ENCODE results near the gene CHRNA5.

Gene CHRNA5

DNA sequence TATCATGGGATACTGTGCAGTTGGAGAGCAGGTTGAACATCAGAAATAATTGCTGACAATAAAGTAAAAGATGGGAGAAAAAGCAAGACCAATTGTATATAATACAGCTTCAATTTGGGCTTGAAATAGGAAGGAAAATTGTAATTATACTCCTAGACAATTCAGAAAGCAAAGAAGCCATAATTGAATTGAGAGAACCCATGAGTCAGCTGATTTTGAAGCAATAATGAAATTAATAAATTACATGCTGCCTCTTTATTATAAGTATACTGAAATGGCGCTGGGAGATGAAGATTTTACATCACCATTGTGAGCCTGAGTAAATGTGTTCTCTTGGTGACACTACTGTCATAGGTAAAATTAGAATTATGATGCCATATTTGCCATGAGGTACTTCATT, 32.3 kb downstream of the CHRNA5 start:
- Histone ChIP-seq H3K27ac (ENCODE audit: low read length, poor library complexity, severe bottlenecking) (no peak overlapping the region), H2BK12ac (ENCODE audit: low read length in 2 of 2) (no peak overlapping the region), H2AK5ac (ENCODE audit: low read length, severe bottlenecking) (no peak overlapping the region), H3K14ac (ENCODE audit: low read length in 2 of 2) (no peak overlapping the region), H4K91ac (ENCODE audit: low read length) (no peak overlapping the region), H3K27me3 (ENCODE audit: control insufficient read depth in 1 of 2, insufficient read depth in 1 of 2, low read length in 2 of 2) (no peaks in the 10 kb centered on the region), H3K4me1 (ENCODE audit: control insufficient read depth, insufficient read depth, low read depth, low read length) (no peaks in the 10 kb centered on the region), H3K79me1 (replicated peaks; ENCODE audit: low read length, poor library complexity, severe bottlenecking) (no peaks in the 10 kb centered on the region), H3K4me2 (ENCODE audit: low read length, poor library complexity, severe bottlenecking) (no peak overlapping the region), H2BK5ac (ENCODE audit: low read depth, low read length, poor library complexity, severe bottlenecking) (no peak overlapping the region), H2BK120ac (ENCODE audit: low read depth, low read length) (no peak overlapping the region), H2BK15ac (ENCODE audit: low read depth, poor library complexity, severe bottlenecking) (no peak overlapping the region), H4K8ac (ENCODE audit: low read length) (no peak overlapping the region), H2AFZ (ENCODE audit: low read depth, low read length) (no peak overlapping the region), H3K18ac (ENCODE audit: low read depth in 1 of 2, low read length in 2 of 2) (no peak overlapping the region), H3K9ac (ENCODE audit: low read length) (no peak overlapping the region), H3K9me3 (ENCODE audit: control insufficient read depth, low read length) (no peaks in the 10 kb centered on the region), H3K4ac (ENCODE audit: low read depth in 1 of 2, low read length in 2 of 2) (no peak overlapping the region), H3K23ac (ENCODE audit: low read length in 2 of 2) (no peak overlapping the region), H3K36me3 (ENCODE audit: control insufficient read depth in 1 of 2, insufficient read depth in 2 of 2, low read depth in 1 of 2, low read length in 2 of 2) (no peaks in the 10 kb centered on the region), H3K4me3 (ENCODE audit: insufficient read depth in 1 of 2, low read depth in 1 of 2, low read length in 2 of 2) (no peak overlapping the region)
- 100% methylated on average over 1 of the region's 1 CpG for WGBS
- no peak for DNase-seq

DNA sequence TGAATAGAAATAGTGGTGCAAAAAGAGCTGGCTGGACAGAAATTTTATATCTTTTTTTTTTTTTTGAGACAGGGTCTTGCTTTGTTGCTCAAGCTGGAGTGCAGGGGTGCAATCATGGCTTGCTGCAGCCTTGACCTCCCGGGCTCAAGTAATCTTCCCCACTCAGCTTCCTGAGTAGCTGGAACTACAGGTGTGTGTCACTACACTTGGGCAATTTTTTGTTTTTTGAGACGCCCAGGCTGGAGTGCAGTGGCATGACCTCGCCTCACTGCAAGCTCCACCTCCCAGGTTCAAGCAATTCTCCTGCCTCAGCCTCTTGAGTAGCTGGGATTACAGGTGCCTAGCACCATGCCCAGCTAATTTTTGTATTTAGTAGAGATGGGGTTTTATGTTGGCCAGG, 33.0 kb downstream of the CHRNA5 start:
- Histone ChIP-seq H4K8ac (ENCODE audit: low read length) (no peak overlapping the region), H2AFZ (ENCODE audit: low read depth, low read length) (no peak overlapping the region), H3K14ac (ENCODE audit: low read length in 2 of 2) (no peak overlapping the region), H3K4ac (ENCODE audit: low read depth in 1 of 2, low read length in 2 of 2) (no peak overlapping the region), H2AK5ac (ENCODE audit: low read length, severe bottlenecking) (no peak overlapping the region), H3K4me2 (ENCODE audit: low read length, poor library complexity, severe bottlenecking) (no peak overlapping the region), H2BK120ac (ENCODE audit: low read depth, low read length) (no peak overlapping the region), H2BK12ac (ENCODE audit: low read length in 2 of 2) (no peak overlapping the region), H4K91ac (ENCODE audit: low read length) (no peak overlapping the region), H2BK15ac (ENCODE audit: low read depth, poor library complexity, severe bottlenecking) (no peak overlapping the region), H3K9ac (ENCODE audit: low read length) (no peak overlapping the region), H3K4me3 (ENCODE audit: insufficient read depth in 1 of 2, low read depth in 1 of 2, low read length in 2 of 2) (no peak overlapping the region), H2BK5ac (ENCODE audit: low read depth, low read length, poor library complexity, severe bottlenecking) (no peak overlapping the region), H3K23ac (ENCODE audit: low read length in 2 of 2) (no peak overlapping the region), H3K9me3 (ENCODE audit: control insufficient read depth, low read length) (no peaks in the 10 kb centered on the region), H3K18ac (ENCODE audit: low read depth in 1 of 2, low read length in 2 of 2) (no peak overlapping the region), H3K27ac (ENCODE audit: low read length, poor library complexity, severe bottlenecking) (no peak overlapping the region), H3K36me3 (ENCODE audit: control insufficient read depth in 1 of 2, insufficient read depth in 2 of 2, low read depth in 1 of 2, low read length in 2 of 2) (no peaks in the 10 kb centered on the region), H3K4me1 (ENCODE audit: control insufficient read depth, insufficient read depth, low read depth, low read length) (no peaks in the 10 kb centered on the region), H3K79me1 (replicated peaks; ENCODE audit: low read length, poor library complexity, severe bottlenecking) (no peaks in the 10 kb centered on the region), H3K27me3 (ENCODE audit: control insufficient read depth in 1 of 2, insufficient read depth in 1 of 2, low read length in 2 of 2) (peaks cover 0 to 7% of the 10 kb centered on the region in 2 experiments)
- DNase-seq = no peak
- 97% methylated on average over 3 of the region's 3 CpGs for WGBS

DNA sequence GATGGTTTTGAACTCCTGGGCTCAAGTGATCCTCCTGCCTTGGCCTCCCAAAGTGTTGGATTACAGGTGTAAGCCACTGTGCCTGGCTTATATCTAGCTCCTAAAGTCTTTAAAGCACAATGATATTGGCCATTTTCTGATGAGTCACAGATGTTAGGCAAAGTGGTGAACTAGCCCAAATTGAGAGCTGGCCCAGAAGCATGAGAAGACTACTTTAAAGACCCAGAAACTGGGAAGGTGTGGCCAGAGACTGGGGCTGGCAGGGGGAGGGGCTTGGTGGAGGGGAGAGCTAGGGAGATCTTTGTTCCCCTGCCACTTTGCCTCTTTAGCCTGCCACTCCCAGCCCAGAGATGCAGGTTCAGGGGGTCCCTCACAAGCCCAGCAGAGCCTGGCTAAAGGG, 33.9 kb downstream of the CHRNA5 start:
- no peak overlapping the region for H3K4me2 ChIP-seq (ENCODE audit: low read length, poor library complexity, severe bottlenecking)

DNA sequence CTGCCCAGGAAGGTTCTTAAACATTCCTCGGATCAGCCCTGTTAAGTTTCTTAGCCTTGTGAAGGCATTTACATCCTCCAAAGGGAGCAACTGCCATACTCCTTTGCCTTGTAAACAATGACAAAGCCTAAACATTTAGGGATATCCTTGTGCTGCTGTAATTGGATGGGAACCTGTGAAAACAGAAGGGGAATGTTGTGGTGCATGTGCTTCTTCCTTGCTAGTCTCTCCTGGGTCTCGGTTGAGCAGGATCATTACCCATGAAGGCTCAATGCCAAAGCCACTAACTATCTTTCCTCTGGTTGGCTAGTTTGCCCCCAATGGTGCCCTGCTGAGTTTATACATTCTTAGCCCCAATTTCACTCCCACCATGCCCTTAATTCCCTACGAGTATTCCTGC, 38.1 kb downstream of the CHRNA5 start:
- Histone ChIP-seq H2BK5ac (ENCODE audit: low read depth, low read length, poor library complexity, severe bottlenecking) (no peak overlapping the region), H4K91ac (ENCODE audit: low read length) (no peak overlapping the region), H3K4ac (ENCODE audit: low read depth in 1 of 2, low read length in 2 of 2) (no peak overlapping the region), H3K4me3 (ENCODE audit: insufficient read depth in 1 of 2, low read depth in 1 of 2, low read length in 2 of 2) (no peak overlapping the region), H3K27me3 (ENCODE audit: control insufficient read depth in 1 of 2, insufficient read depth in 1 of 2, low read length in 2 of 2) (peaks cover 9 to 32% of the 10 kb centered on the region in 2 experiments), H2BK120ac (ENCODE audit: low read depth, low read length) (no peak overlapping the region), H3K36me3 (ENCODE audit: control insufficient read depth in 1 of 2, insufficient read depth in 2 of 2, low read depth in 1 of 2, low read length in 2 of 2) (no peaks in the 10 kb centered on the region), H3K23ac (ENCODE audit: low read length in 2 of 2) (no peak overlapping the region), H3K79me1 (replicated peaks; ENCODE audit: low read length, poor library complexity, severe bottlenecking) (no peaks in the 10 kb centered on the region), H2AK5ac (ENCODE audit: low read length, severe bottlenecking) (no peak overlapping the region), H2AFZ (ENCODE audit: low read depth, low read length) (no peak overlapping the region), H3K14ac (ENCODE audit: low read length in 2 of 2) (no peak overlapping the region), H3K27ac (ENCODE audit: low read length, poor library complexity, severe bottlenecking) (no peak overlapping the region), H2BK15ac (ENCODE audit: low read depth, poor library complexity, severe bottlenecking) (no peak overlapping the region), H3K18ac (ENCODE audit: low read depth in 1 of 2, low read length in 2 of 2) (no peak overlapping the region), H4K8ac (ENCODE audit: low read length) (no peak overlapping the region), H3K9ac (ENCODE audit: low read length) (no peak overlapping the region), H3K4me1 (ENCODE audit: control insufficient read depth, insufficient read depth, low read depth, low read length) (no peaks in the 10 kb centered on the region), H3K4me2 (ENCODE audit: low read length, poor library complexity, severe bottlenecking) (peak overlapping the region; percentile 19), H2BK12ac (ENCODE audit: low read length in 2 of 2) (no peak overlapping the region), H3K9me3 (ENCODE audit: control insufficient read depth, low read length) (no peaks in the 10 kb centered on the region)
- WGBS = 90% methylated on average over 3 of the region's 3 CpGs
- no peak for DNase-seq

More for the DNA sequence above, 33.9 kb downstream of the CHRNA5 start:
- no peak overlapping the region for H2BK120ac ChIP-seq (ENCODE audit: low read depth, low read length)
- no peak overlapping the region for H4K8ac ChIP-seq (ENCODE audit: low read length)
- H3K36me3 ChIP-seq (ENCODE audit: control insufficient read depth in 1 of 2, insufficient read depth in 2 of 2, low read depth in 1 of 2, low read length in 2 of 2) = no peaks in the 10 kb centered on the region
- no peak overlapping the region for H3K4me3 ChIP-seq (ENCODE audit: insufficient read depth in 1 of 2, low read depth in 1 of 2, low read length in 2 of 2)
- no peaks in the 10 kb centered on the region for H3K4me1 ChIP-seq (ENCODE audit: control insufficient read depth, insufficient read depth, low read depth, low read length)
- no peak overlapping the region for H3K4ac ChIP-seq (ENCODE audit: low read depth in 1 of 2, low read length in 2 of 2)
- DNase-seq = no peak
- H4K91ac ChIP-seq (ENCODE audit: low read length) = no peak overlapping the region
- no peak overlapping the region for H3K9ac ChIP-seq (ENCODE audit: low read length)
- no peak overlapping the region for H2AFZ ChIP-seq (ENCODE audit: low read depth, low read length)
- H2BK12ac ChIP-seq (ENCODE audit: low read length in 2 of 2) = no peak overlapping the region
- no peak overlapping the region for H3K14ac ChIP-seq (ENCODE audit: low read length in 2 of 2)
- no peak overlapping the region for H2AK5ac ChIP-seq (ENCODE audit: low read length, severe bottlenecking)
- no peak overlapping the region for H3K23ac ChIP-seq (ENCODE audit: low read length in 2 of 2)
- H3K27ac ChIP-seq (ENCODE audit: low read length, poor library complexity, severe bottlenecking) = no peak overlapping the region
- no peaks in the 10 kb centered on the region for H3K79me1 ChIP-seq (replicated peaks; ENCODE audit: low read length, poor library complexity, severe bottlenecking)
- no peak overlapping the region for H2BK15ac ChIP-seq (ENCODE audit: low read depth, poor library complexity, severe bottlenecking)
- H3K27me3 ChIP-seq (ENCODE audit: control insufficient read depth in 1 of 2, insufficient read depth in 1 of 2, low read length in 2 of 2) = peaks cover 0 to 12% of the 10 kb centered on the region in 2 experiments
- H3K18ac ChIP-seq (ENCODE audit: low read depth in 1 of 2, low read length in 2 of 2) = no peak overlapping the region
- H2BK5ac ChIP-seq (ENCODE audit: low read depth, low read length, poor library complexity, severe bottlenecking) = no peak overlapping the region
- no peaks in the 10 kb centered on the region for H3K9me3 ChIP-seq (ENCODE audit: control insufficient read depth, low read length)

All from mesenchymal stem cell (in vitro differentiated cells and primary cell).